Stimulated activated CD8-positive, alpha-beta memory T cell treated with anti-CD3 and anti-CD28 coated beads, Interleukin-7, amount 100 ng/mL, for 48 hours (primary cell): ENCODE data around the gene HOXA1.
"Not testable (repeated sequence)": the region's sequence is repeated elsewhere in the genome, so short reads cannot be mapped to it uniquely, and the experiment has no call there.

Experiments used
- DNase-seq, 2 donors: peaks; one replicate each; pipeline ENCODE4 v3.0.0-alpha.2; 2020; ENCODE audit warnings: low read depth in 1 of 2; ENCODE audit errors: extremely low read depth in 1 of 2

Gene HOXA1

GRCh38 chr7:27053153-27053552, 42.6 kb downstream of the HOXA1 start:
- no peak for DNase-seq

GRCh38 chr7:27051451-27051850, 44.3 kb downstream of the HOXA1 start:
- no peak for DNase-seq

- no peak for DNase-seq
Measured at GRCh38 chr7:27048438-27048837, 47.4 kb downstream of the HOXA1 start.

GRCh38 chr7:27046854-27047549, 48.8 kb downstream of the HOXA1 start:
- DNase-seq = no peak

GRCh38 chr7:27045972-27046371, 49.8 kb downstream of the HOXA1 start:
- DNase-seq = not testable (repeated sequence)

- DNase-seq = not testable (repeated sequence)
Measured at GRCh38 chr7:27045066-27045465, 50.7 kb downstream of the HOXA1 start.
